Upper lobe of right lung (tissue), 1 donor: ENCODE data around the gene FGF18. TPM values are rescaled to one million over a fixed set of nuclear protein-coding genes. Genes with fewer than 3 reads are reported as not detected.

Experiments
- ATAC-seq: fragments of 200-7000 bp; cut with Tn5 transposase; one replicate; pipeline ENCODE4 v1.9.1; 2020; ENCODE audit warnings: mild to moderate bottlenecking, moderate library complexity
- DNase-seq: peaks from one replicate; pipeline ENCODE4 v3.0.0-alpha.2; 2020
- H3K27ac ChIP-seq: fragments of 200-600 bp; one replicate; pipeline ENCODE4 v1.8.0; 2022
- H3K27me3 ChIP-seq: fragments of 200-600 bp; one replicate; pipeline ENCODE4 v1.8.0; 2022; ENCODE audit warnings: mild to moderate bottlenecking
- H3K36me3 ChIP-seq: fragments of 200-600 bp; one replicate; pipeline ENCODE4 v1.8.0; 2022
- H3K4me1 ChIP-seq: fragments of 200-600 bp; one replicate; pipeline ENCODE4 v1.8.0; 2022
- H3K4me3 ChIP-seq: fragments of 200-600 bp; one replicate; pipeline ENCODE4 v1.8.0; 2022; ENCODE audit warnings: mild to moderate bottlenecking
- H3K9me3 ChIP-seq: fragments of 200-600 bp; one replicate; pipeline ENCODE4 v1.8.0; 2022
- intact Hi-C: fragments of 100-400 bp; cut with DNase I; formaldehyde crosslinking; loops from one replicate; pipeline ENCODE4 v1.11.0; 2022
- total RNA-seq: library from RNA; stranded (reverse); fragmentation: NEBNext Ultra II Directional; extraction: Animal tissue kit (Norgen Biotek cat#: 25700); gene quantifications from one replicate; pipeline ENCODE4 v1.2.1, GENCODE V29; 2021
- TF ChIP-seq, protein P1 (sequence below): fragments of 200-600 bp; IDR thresholded peaks from one replicate; pipeline ENCODE4 v1.8.0; 2022; ENCODE audit warnings: antibody characterized with exemption
- donor health status: DM: no; HTN: yes; CAD: no; lungs with severe emphysema.

Gene FGF18
- total RNA-seq, 1 donor from 2014 or later: 4.2 TPM

DNA sequence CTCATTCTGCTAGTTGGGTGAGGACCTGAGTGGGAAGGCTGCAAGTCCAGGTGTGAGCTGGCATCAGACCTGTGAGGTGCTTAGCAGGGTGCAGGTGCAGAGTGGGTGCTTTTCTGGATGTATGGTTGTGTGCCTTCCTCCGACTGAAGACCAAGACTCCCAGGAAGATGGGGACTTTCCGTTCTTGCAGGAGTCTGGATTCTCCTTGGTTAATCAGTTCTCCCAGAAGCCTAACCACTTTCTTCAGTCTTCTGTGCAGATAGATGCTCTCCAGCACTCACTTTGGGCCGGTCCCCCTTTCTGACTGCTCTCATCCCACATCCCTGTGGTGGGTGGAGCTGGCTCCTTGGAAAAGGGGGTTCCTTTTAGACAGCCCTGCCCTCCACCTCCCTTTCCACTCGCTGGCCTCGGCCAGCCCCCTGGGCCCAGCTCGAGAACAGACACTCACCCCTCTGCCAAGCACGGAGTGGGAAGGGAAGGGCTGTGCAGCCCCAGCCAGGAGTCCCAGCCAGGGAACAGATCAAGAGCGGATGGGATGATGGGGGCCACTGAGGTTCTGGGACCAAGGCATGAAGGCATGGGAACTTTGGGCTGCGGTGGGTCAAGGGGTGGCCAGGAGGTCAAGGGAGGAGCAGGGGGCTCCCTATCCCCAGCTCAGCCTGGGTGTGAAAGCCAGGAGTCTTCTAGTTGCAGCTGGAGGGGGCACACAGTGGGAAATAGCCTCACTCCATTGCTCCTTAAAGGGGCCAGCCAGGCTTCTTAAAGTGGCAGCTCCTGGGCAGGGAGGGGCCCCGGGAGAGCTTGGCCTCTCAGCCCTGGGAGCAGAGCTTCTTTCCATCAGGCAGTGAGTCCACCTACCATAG is 62.4 kb downstream of the FGF18 start:
- DNase-seq: peak; percentile 33
- H3K4me3 ChIP-seq: no peak overlapping the region
- H3K27me3 ChIP-seq: no peaks in the 10 kb centered on the region
- intact Hi-C loops: no loop called here
- H3K27ac ChIP-seq: no peak overlapping the region
- no peaks in the 10 kb centered on the region for H3K9me3 ChIP-seq
- no peaks in the 10 kb centered on the region for H3K36me3 ChIP-seq
- no peaks in the 10 kb centered on the region for H3K4me1 ChIP-seq
- ATAC-seq: no peak
- TF ChIP-seq, protein P1, sequence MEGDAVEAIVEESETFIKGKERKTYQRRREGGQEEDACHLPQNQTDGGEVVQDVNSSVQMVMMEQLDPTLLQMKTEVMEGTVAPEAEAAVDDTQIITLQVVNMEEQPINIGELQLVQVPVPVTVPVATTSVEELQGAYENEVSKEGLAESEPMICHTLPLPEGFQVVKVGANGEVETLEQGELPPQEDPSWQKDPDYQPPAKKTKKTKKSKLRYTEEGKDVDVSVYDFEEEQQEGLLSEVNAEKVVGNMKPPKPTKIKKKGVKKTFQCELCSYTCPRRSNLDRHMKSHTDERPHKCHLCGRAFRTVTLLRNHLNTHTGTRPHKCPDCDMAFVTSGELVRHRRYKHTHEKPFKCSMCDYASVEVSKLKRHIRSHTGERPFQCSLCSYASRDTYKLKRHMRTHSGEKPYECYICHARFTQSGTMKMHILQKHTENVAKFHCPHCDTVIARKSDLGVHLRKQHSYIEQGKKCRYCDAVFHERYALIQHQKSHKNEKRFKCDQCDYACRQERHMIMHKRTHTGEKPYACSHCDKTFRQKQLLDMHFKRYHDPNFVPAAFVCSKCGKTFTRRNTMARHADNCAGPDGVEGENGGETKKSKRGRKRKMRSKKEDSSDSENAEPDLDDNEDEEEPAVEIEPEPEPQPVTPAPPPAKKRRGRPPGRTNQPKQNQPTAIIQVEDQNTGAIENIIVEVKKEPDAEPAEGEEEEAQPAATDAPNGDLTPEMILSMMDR: no peak

DNA sequence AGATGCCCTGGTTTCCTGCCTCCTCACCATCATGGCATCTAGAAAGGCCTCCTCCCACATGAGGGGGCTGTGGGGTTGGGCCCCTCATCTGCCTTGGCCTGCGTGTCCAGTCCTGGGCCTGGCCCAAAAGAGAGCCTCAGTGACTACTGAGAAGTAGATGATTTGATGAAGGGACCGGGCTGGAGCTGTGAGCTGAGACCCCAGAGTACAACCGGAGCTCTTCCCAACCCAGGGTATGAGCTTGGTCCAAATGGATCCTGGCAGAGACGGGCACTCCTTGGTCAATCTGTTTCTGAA is 62.9 kb downstream of the FGF18 start:
- Histone ChIP-seq H3K4me1 (no peaks in the 10 kb centered on the region), H3K36me3 (no peaks in the 10 kb centered on the region), H3K27ac (no peak overlapping the region), H3K4me3 (no peak overlapping the region), H3K27me3 (no peaks in the 10 kb centered on the region), H3K9me3 (no peaks in the 10 kb centered on the region)
- intact Hi-C loops: no loop called here
- DNase-seq (no peak), ATAC-seq (no peak)
- TF ChIP-seq, protein P1: no peak

DNA sequence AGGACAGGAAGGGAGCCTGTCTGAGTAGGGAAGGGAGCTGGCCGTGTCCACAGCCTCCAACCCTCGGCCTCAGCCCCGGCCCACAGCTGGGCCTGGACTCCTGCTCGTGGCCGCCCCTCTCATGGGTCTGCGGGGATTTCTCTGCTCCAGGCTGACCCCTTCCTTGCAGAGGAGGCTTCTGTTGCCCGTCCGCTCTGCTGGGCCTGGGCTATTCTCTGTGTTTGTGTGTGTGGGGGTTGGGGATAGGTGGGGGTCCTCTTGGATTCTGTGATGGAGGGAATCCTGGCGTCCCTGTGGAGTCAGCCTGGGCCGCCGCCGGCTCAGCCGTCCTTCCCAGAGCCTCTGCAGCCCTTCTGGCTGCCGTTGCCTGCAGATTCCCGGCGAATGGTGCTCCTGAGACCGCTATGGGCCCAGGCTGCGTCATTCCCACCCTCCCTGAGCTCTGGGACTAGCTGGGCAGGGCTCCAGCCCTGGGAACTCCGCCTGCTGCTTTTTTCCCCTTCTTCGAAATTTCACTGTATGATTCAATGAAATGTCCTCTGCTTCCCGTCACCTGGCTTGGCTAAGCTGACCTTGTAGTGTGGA is 64.2 kb downstream of the FGF18 start:
- TF ChIP-seq, protein P1: no peak
- ATAC-seq (peak; percentile 15), DNase-seq (no peak)
- Histone ChIP-seq H3K9me3 (no peaks in the 10 kb centered on the region), H3K4me1 (no peaks in the 10 kb centered on the region), H3K27ac (no peak overlapping the region), H3K36me3 (no peaks in the 10 kb centered on the region), H3K4me3 (no peak overlapping the region), H3K27me3 (no peaks in the 10 kb centered on the region)
- intact Hi-C loops: no loop called here

DNA sequence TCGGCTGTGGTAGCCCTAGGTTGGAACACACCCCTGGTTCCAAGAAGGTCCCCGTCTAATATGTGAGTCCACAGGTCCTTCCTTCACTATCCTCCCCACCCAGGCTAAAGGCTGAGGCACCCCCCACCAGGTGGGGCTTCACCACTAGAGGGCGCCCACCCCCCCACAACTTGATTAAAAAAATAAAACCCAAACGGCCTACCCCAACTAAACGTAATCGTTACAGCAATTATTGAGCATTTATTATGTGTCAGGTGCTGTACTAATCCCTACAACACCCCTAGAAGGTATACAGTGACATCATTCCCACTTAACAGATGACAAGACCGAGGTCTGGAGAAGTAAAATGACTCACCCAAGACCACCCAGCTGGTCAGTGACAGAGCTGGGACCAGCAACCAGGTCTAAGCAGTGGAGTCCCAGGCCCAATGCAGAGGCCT is 65.0 kb downstream of the FGF18 start:
- no peaks in the 10 kb centered on the region for H3K9me3 ChIP-seq
- no peak for DNase-seq

DNA sequence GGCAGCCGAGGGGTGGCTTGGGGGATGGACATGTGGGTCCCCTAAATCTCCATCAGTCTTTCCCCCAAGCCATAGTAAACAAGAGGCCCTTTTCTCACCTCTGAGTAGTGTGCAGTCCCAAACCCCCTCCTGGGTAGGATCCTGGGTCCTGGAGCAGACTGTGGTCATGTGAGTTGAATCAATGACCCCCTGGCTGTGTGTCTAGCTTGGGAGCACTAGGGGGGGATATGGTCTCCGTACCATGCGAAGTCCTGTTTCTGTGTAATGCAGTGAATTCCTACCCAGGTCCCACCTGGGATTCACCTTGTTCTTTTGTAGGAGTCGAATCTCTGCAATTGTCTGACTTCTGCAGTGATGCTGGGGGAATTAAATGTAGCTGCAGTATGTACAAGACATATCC is 66.2 kb downstream of the FGF18 start:
- no peaks in the 10 kb centered on the region for H3K27me3 ChIP-seq
- no peak for DNase-seq
- H3K27ac ChIP-seq: no peak overlapping the region
- TF ChIP-seq, protein P1: no peak
- no peak for ATAC-seq
- H3K36me3 ChIP-seq: no peaks in the 10 kb centered on the region
- no peak overlapping the region for H3K4me3 ChIP-seq
- H3K4me1 ChIP-seq: no peaks in the 10 kb centered on the region
- intact Hi-C loops: no loop called here
- no peaks in the 10 kb centered on the region for H3K9me3 ChIP-seq

More for the DNA sequence above, 65.0 kb downstream of the FGF18 start:
- TF ChIP-seq, protein P1: peak; percentile 65
- ATAC-seq: peak; percentile 53
- Histone ChIP-seq H3K4me3 (no peak overlapping the region), H3K27ac (no peak overlapping the region), H3K36me3 (no peaks in the 10 kb centered on the region), H3K27me3 (no peaks in the 10 kb centered on the region), H3K4me1 (no peaks in the 10 kb centered on the region)
- intact Hi-C loops: no loop called here
